Caco-2 (cell line): ENCODE results near the gene CDR2L. TPM values are rescaled to one million over a fixed set of nuclear protein-coding genes. Genes with fewer than 3 reads are reported as not detected.

Source experiments
- BruUV-seq: library from RNA; stranded (reverse); fragments of 400-500 nt; replicated peaks from 2 replicates; lab custom pipeline; 2021; lab: Mats Ljungman, UMichigan
- CTCF ChIA-PET: fragments of 300-600 bp; sonication (Branson Sonifier 250); formaldehyde crosslinking; loops from one replicate; lab custom pipeline; 2022; ENCODE audit warnings: antibody characterized with exemption; lab: Charles Lee
- POLR2A ChIA-PET: fragments of 300-600 bp; sonication (Branson Sonifier 250); formaldehyde crosslinking; loops from one replicate; lab custom pipeline; 2022; ENCODE audit warnings: antibody characterized with exemption; lab: Charles Lee
- DNase-seq, 2 experiments: peaks; one replicate each; pipeline versions ENCODE4 v3.0.0 to v3.0.0-alpha.2; 2020 to 2022
- H3K27me3 ChIP-seq: replicated peaks from 2 replicates; pipeline ENCODE4 v1.6.0; 2011; ENCODE audit warnings: low read length; ENCODE audit not compliant: control insufficient read depth, insufficient read depth
- H3K36me3 ChIP-seq: 2 replicates; pipeline ENCODE4 v1.5.1; 2011; ENCODE audit warnings: low read length; ENCODE audit not compliant: control insufficient read depth, insufficient read depth
- H3K4me1 ChIP-seq: fragments of 250-450 bp; sonication (Bioruptor Pico); 2 replicates; pipeline ENCODE4 v1.5.1; 2020; ENCODE audit warnings: mild to moderate bottlenecking
- H3K4me3 ChIP-seq: 2 replicates; pipeline ENCODE4 v1.5.1; 2011; ENCODE audit warnings: low read depth, mild to moderate bottlenecking, control low read depth, low read length
- H3K9me3 ChIP-seq: fragments of 250-450 bp; sonication (Bioruptor Pico); 2 replicates; pipeline ENCODE4 v1.5.1; 2020; ENCODE audit warnings: mild to moderate bottlenecking, moderate library complexity
- H3K27ac Mint-ChIP-seq: one replicate; pipeline ENCODE4 v1.8.0; 2022; ENCODE audit warnings: mixed read lengths; ENCODE audit not compliant: unreplicated experiment
- H3K27me3 Mint-ChIP-seq: one replicate; pipeline ENCODE4 v1.8.0; 2022; ENCODE audit warnings: mixed read lengths; ENCODE audit not compliant: insufficient read depth, unreplicated experiment
- H3K36me3 Mint-ChIP-seq: one replicate; pipeline ENCODE4 v1.8.0; 2022; ENCODE audit warnings: mild to moderate bottlenecking, mixed read lengths; ENCODE audit not compliant: insufficient read depth, unreplicated experiment
- H3K4me1 Mint-ChIP-seq: one replicate; pipeline ENCODE4 v1.8.0; 2022; ENCODE audit warnings: low read depth, mixed read lengths; ENCODE audit not compliant: unreplicated experiment
- H3K4me3 Mint-ChIP-seq: one replicate; pipeline ENCODE4 v1.8.0; 2022; ENCODE audit warnings: mild to moderate bottlenecking, moderate library complexity, mixed read lengths; ENCODE audit not compliant: unreplicated experiment
- H3K9me3 Mint-ChIP-seq: one replicate; pipeline ENCODE4 v1.8.0; 2022; ENCODE audit warnings: mixed read lengths; ENCODE audit not compliant: unreplicated experiment
- intact Hi-C: fragments of 100-400 bp; cut with micrococcal nuclease; formaldehyde crosslinking; loops from one replicate; pipeline ENCODE4 v1.10.0; 2022; ENCODE audit not compliant: unreplicated experiment
- total RNA-seq: library from RNA; stranded (reverse); gene quantifications from 2 replicates; pipeline ENCODE4 v1.2.3, GENCODE V29; 2022
- TF ChIP-seq, protein P1 (sequence below), 2 experiments: fragments of 200-600 bp in 1 of 2; IDR thresholded peaks; 1 replicate in 1 of 2; 2 replicates in 1 of 2; pipeline versions ENCODE4 v1.5.1 to v1.8.0; 2011 to 2022; ENCODE audit warnings: antibody characterized with exemption in 1 of 2, control low read depth in 1 of 2, inconsistent platforms in 1 of 2, low read depth in 1 of 2, low read length in 1 of 2, mild to moderate bottlenecking in 1 of 2, moderate library complexity in 1 of 2; ENCODE audit not compliant: insufficient read depth in 1 of 2, severe bottlenecking in 1 of 2, unreplicated experiment in 1 of 2

Gene CDR2L
- total RNA-seq, 1 experiment from 2014 or later: 30.9 TPM

DNA sequence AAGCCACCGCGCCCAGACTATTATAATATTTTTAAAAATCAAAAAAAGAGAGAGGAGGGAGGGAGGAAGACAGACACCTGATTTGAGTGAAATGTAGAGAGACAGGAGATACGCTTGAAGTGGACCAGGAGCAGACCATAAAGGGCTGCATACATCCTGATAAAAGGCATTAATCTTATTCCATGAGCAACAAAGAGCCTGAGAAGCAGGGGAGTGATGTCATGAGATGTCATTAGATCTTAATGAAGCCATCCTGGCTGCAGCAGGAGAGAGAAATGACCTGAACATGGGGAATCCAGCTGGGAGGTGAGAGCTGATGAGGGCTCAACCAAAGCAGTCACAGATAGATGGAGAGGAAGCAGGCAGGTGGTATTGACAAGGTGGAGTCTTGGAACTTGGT, 9.6 kb upstream of the CDR2L start:
- peaks cover 2% of the 10 kb centered on the region for H3K27me3 Mint-ChIP-seq

DNA sequence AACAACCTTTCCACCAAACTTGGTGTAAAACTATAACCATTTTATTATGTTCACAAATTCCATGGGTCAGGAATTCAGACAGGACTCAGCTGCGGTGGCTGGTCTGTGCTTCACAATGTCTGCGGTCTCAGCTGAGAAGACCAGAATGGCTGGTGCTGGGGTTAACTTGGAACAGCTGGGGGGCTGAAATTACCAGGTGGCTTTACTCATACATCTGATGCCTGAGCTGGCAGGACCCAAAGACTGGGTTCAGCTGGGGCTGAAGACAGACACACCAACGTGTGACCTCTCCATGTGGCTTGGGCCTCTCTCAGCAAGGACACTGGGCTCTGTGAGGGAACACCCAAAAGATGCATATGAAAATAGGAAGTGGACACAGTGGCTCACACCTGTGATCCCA, 9.2 kb upstream of the CDR2L start:
- H3K36me3 ChIP-seq: no peaks in the 10 kb centered on the region
- H3K9me3 ChIP-seq: no peaks in the 10 kb centered on the region
- POLR2A ChIA-PET: no interaction called here
- no peaks in the 10 kb centered on the region for H3K4me1 Mint-ChIP-seq
- TF ChIP-seq, protein P1, sequence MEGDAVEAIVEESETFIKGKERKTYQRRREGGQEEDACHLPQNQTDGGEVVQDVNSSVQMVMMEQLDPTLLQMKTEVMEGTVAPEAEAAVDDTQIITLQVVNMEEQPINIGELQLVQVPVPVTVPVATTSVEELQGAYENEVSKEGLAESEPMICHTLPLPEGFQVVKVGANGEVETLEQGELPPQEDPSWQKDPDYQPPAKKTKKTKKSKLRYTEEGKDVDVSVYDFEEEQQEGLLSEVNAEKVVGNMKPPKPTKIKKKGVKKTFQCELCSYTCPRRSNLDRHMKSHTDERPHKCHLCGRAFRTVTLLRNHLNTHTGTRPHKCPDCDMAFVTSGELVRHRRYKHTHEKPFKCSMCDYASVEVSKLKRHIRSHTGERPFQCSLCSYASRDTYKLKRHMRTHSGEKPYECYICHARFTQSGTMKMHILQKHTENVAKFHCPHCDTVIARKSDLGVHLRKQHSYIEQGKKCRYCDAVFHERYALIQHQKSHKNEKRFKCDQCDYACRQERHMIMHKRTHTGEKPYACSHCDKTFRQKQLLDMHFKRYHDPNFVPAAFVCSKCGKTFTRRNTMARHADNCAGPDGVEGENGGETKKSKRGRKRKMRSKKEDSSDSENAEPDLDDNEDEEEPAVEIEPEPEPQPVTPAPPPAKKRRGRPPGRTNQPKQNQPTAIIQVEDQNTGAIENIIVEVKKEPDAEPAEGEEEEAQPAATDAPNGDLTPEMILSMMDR (IDR thresholded peaks at IDR 0.05; ENCODE audit: insufficient read depth in 1 of 2, low read depth in 1 of 2, low read length in 1 of 2, severe bottlenecking in 1 of 2, unreplicated experiment in 1 of 2): no peak
- intact Hi-C loops: no loop called here
- BruUV-seq: no TSS peak
- peaks cover 2% of the 10 kb centered on the region for H3K27me3 Mint-ChIP-seq
- CTCF ChIA-PET: interaction anchor here (0.7 to 1.4 kb wide), 3 partner anchors 9 to 102 kb away, joined by 3 to 6 read pairs (median 4); partner anchors contain the start of gene CDR2L
- no peak overlapping the region for H3K27ac Mint-ChIP-seq
- H3K4me3 ChIP-seq: no peak overlapping the region
- no peaks in the 10 kb centered on the region for H3K27me3 ChIP-seq
- no peak for DNase-seq
- peaks cover 12% of the 10 kb centered on the region for H3K4me1 ChIP-seq
- H3K9me3 Mint-ChIP-seq: no peaks in the 10 kb centered on the region
- no peak overlapping the region for H3K4me3 Mint-ChIP-seq
- H3K36me3 Mint-ChIP-seq: peaks cover 6% of the 10 kb centered on the region

More for the DNA sequence above, 9.6 kb upstream of the CDR2L start:
- intact Hi-C loops: no loop called here
- Histone ChIP-seq H3K36me3 (no peaks in the 10 kb centered on the region), H3K4me3 (no peak overlapping the region), H3K9me3 (no peaks in the 10 kb centered on the region), H3K4me1 (peaks cover 11% of the 10 kb centered on the region), H3K27me3 (no peaks in the 10 kb centered on the region)
- H3K4me3 Mint-ChIP-seq: no peak overlapping the region
- DNase-seq: no peak
- H3K36me3 Mint-ChIP-seq: peaks cover 6% of the 10 kb centered on the region
- ChIA-PET CTCF (interaction anchor here (1.1 to 1.4 kb wide), 2 partner anchors 10 to 16 kb away, joined by 3 to 6 read pairs; partner anchors contain the start of gene CDR2L), POLR2A (no interaction called here)
- no peaks in the 10 kb centered on the region for H3K9me3 Mint-ChIP-seq
- H3K27ac Mint-ChIP-seq: no peak overlapping the region
- no peaks in the 10 kb centered on the region for H3K4me1 Mint-ChIP-seq
- TF ChIP-seq, protein P1 (IDR thresholded peaks at IDR 0.05; ENCODE audit: insufficient read depth in 1 of 2, low read depth in 1 of 2, low read length in 1 of 2, severe bottlenecking in 1 of 2, unreplicated experiment in 1 of 2): no peak
- no TSS peak for BruUV-seq

DNA sequence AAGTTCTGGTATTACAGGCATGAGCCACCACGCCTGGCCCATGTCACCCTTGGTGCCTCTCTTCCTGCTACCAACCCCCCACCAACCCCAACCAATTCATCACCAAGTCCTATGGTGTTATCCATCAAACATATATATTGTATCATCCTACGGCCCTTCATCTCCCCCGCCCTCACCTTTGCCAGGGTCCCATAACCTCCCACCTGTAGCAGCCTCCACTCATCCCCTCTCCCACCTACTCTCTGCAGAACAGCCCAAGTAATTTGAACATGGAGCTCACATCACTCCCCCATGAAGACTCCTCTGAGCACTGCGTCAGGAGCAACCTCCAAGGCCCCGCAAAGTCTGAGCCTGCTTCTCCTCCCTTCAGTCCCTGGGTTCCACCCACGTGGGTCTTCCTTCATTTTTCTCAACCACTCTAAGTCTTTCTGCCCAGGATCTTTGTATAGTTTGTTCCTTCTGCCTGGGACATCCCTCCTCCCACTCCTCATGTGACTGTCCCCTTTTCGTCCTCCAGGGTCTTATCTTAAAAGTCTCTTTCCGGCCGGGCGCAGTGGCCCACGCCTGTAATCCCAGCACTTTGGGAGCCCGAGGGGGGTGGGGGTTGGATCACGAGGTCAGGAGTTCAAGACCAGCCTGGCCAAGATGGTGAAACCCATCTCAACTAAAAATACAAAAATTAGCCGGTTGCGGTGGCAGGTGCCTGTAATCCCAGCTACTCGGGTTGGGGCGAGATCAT, 7.9 kb upstream of the CDR2L start:
- H3K27me3 Mint-ChIP-seq: peaks cover 2% of the 10 kb centered on the region
- H3K27me3 ChIP-seq: no peaks in the 10 kb centered on the region
- peaks cover 13% of the 10 kb centered on the region for H3K4me1 ChIP-seq
- H3K4me3 ChIP-seq: no peak overlapping the region
- no TSS peak for BruUV-seq
- CTCF ChIA-PET: no interaction called here
- H3K36me3 ChIP-seq: no peaks in the 10 kb centered on the region
- no peaks in the 10 kb centered on the region for H3K9me3 Mint-ChIP-seq
- TF ChIP-seq, protein P1 (IDR thresholded peaks at IDR 0.05; ENCODE audit: insufficient read depth in 1 of 2, low read depth in 1 of 2, low read length in 1 of 2, severe bottlenecking in 1 of 2, unreplicated experiment in 1 of 2): no peak
- H3K9me3 ChIP-seq: no peaks in the 10 kb centered on the region
- no peak for DNase-seq
- no peak overlapping the region for H3K4me3 Mint-ChIP-seq
- intact Hi-C loops: no loop called here
- H3K36me3 Mint-ChIP-seq: peaks cover 6% of the 10 kb centered on the region
- POLR2A ChIA-PET: no interaction called here
- no peak overlapping the region for H3K27ac Mint-ChIP-seq
- H3K4me1 Mint-ChIP-seq: no peaks in the 10 kb centered on the region
